OCI-LY7 (cell line): Measurements from ENCODE around the gene CADM4. TPM values are rescaled to one million over a fixed set of nuclear protein-coding genes. Genes with fewer than 3 reads are reported as not detected.
A peak's percentile ranks its signal among the peaks of the same experiment; 100 is the strongest.

ENCODE experiments used
- BruUV-seq: library from RNA; stranded (reverse); fragments of 400-500 nt; replicated peaks from 2 replicates; lab custom pipeline; 2021; lab: Mats Ljungman, UMichigan
- CTCF ChIA-PET: fragments of 300-600 bp; sonication (Branson Sonifier 250); formaldehyde crosslinking; loops from one replicate; lab custom pipeline; 2022; ENCODE audit warnings: antibody characterized with exemption; ENCODE audit not compliant: unreplicated experiment; lab: Charles Lee
- POLR2A ChIA-PET: fragments of 300-600 bp; sonication (Branson Sonifier 250); formaldehyde crosslinking; loops from one replicate; lab custom pipeline; 2022; ENCODE audit warnings: antibody characterized with exemption; lab: Charles Lee
- DNase-seq: peaks from one replicate; pipeline ENCODE4 v3.0.0-alpha.2; 2015; ENCODE audit warnings: low spot score
- H2AFZ ChIP-seq: fragments of 200-600 bp; sonication (generic), shearing (Covaris generic); 2 replicates; pipeline ENCODE4 v1.6.1; 2014; ENCODE audit warnings: mild to moderate bottlenecking, antibody characterized with exemption, low read length, moderate library complexity
- H3K27ac ChIP-seq: fragments of 200-600 bp; sonication (generic); 2 replicates; pipeline ENCODE4 v1.5.1; 2014; ENCODE audit warnings: mixed run types, low read depth, mild to moderate bottlenecking, moderate library complexity, low read length, inconsistent platforms; ENCODE audit not compliant: poor library complexity, severe bottlenecking
- H3K36me3 ChIP-seq: fragments of 200-600 bp; sonication (generic); 2 replicates; pipeline ENCODE4 v1.6.1; 2014; ENCODE audit warnings: mild to moderate bottlenecking, antibody characterized with exemption, low read length, moderate library complexity, mixed read lengths; ENCODE audit not compliant: insufficient read depth
- H3K4me1 ChIP-seq: fragments of 200-600 bp; sonication (generic); 2 replicates; pipeline ENCODE4 v1.5.1; 2014; ENCODE audit warnings: mild to moderate bottlenecking, low read length; ENCODE audit not compliant: insufficient read depth, poor library complexity, severe bottlenecking
- H3K4me2 ChIP-seq: fragments of 200-600 bp; sonication (generic); 2 replicates; pipeline ENCODE4 v1.6.1; 2014; ENCODE audit warnings: mild to moderate bottlenecking, low read length
- H3K4me3 ChIP-seq: fragments of 200-600 bp; sonication (generic); 2 replicates; pipeline ENCODE4 v1.5.1; 2014; ENCODE audit warnings: mild to moderate bottlenecking, low read depth, low read length; ENCODE audit not compliant: poor library complexity, severe bottlenecking
- H3K79me2 ChIP-seq: fragments of 200-600 bp; sonication (generic); 2 replicates; pipeline ENCODE4 v1.6.1; 2016; ENCODE audit warnings: low read depth, mild to moderate bottlenecking, low read length, moderate library complexity, mixed read lengths; ENCODE audit not compliant: insufficient read depth
- H3K9me2 ChIP-seq: fragments of 200-600 bp; sonication (generic); 2 replicates; pipeline ENCODE4 v1.6.1; 2016; ENCODE audit warnings: mild to moderate bottlenecking, low read length, mixed read lengths; ENCODE audit not compliant: insufficient read depth
- H3K9me3 ChIP-seq: fragments of 200-600 bp; sonication (generic); 2 replicates; pipeline ENCODE4 v1.6.1; 2014; ENCODE audit warnings: mild to moderate bottlenecking, mixed run types, low read length, mixed read lengths
- H4K20me1 ChIP-seq: fragments of 200-600 bp; sonication (generic); 2 replicates; pipeline ENCODE4 v1.6.1; 2014; ENCODE audit warnings: mild to moderate bottlenecking, antibody characterized with exemption, low read length, moderate library complexity, mixed read lengths; ENCODE audit not compliant: insufficient read depth
- EZH2phosphoT487 ChIP-seq: fragments of 200-600 bp; sonication (generic); IDR thresholded peaks from 2 replicates; pipeline ENCODE4 v1.6.1; 2018; ENCODE audit warnings: low read depth, borderline replicate concordance, mild to moderate bottlenecking, mixed run types, antibody characterized with exemption, low read length, moderate library complexity, mixed read lengths
- intact Hi-C: fragments of 100-400 bp; cut with micrococcal nuclease; formaldehyde crosslinking; loops from one replicate; pipeline ENCODE4 v1.10.0; 2022; ENCODE audit not compliant: unreplicated experiment
- total RNA-seq, 2 experiments: library from RNA; depleted of rRNA in 1 of 2; stranded (reverse); fragments of >200 nt in 1 of 2; shearing (Covaris generic) in 1 of 2; gene quantifications; 2 replicates each; pipeline ENCODE4 v1.2.3, GENCODE V29; 2014 to 2022
- TF ChIP-seq, protein P1 (sequence below): fragments of 200-600 bp; sonication (generic); conservative IDR thresholded peaks from 2 replicates; pipeline ENCODE4 v1.5.1; 2014; ENCODE audit warnings: mild to moderate bottlenecking, antibody characterized with exemption, low read length, moderate library complexity, mixed read lengths

The CADM4 gene
- total RNA-seq, 2 experiments from 2014 or later: not detected

- Histone ChIP-seq H3K9me2 (no peaks in the 10 kb centered on the region), H3K9me3 (no peaks in the 10 kb centered on the region), H4K20me1 (no peaks in the 10 kb centered on the region; the same call in 1 of the 2 replicates), H3K27ac (peak within 1 kb of the TSS; percentile 77), H3K36me3 (peaks cover 37% of the 10 kb centered on the region), H3K4me2 (peak within 1 kb of the TSS; percentile 94), H3K4me1 (peaks cover 13% of the 10 kb centered on the region), H2AFZ (peak within 1 kb of the TSS; percentile 56), H3K4me3 (peak within 1 kb of the TSS; percentile 86), H3K79me2 (peaks cover 33% of the 10 kb centered on the region)
- intact Hi-C loops: loop anchor here (1.0 to 10.0 kb wide), 4 partner anchors 21 to 189 kb away; partner anchors contain the start of genes PINLYP, XRCC1 and ZNF575
- ChIA-PET CTCF (no interaction called here), POLR2A (interaction anchor here (0.5 to 2.2 kb wide), 2 partner anchors 21 to 22 kb away, joined by 8 to 9 read pairs; partner anchors contain the start of gene XRCC1)
- BruUV-seq: no TSS peak
- TF ChIP-seq, protein P1, sequence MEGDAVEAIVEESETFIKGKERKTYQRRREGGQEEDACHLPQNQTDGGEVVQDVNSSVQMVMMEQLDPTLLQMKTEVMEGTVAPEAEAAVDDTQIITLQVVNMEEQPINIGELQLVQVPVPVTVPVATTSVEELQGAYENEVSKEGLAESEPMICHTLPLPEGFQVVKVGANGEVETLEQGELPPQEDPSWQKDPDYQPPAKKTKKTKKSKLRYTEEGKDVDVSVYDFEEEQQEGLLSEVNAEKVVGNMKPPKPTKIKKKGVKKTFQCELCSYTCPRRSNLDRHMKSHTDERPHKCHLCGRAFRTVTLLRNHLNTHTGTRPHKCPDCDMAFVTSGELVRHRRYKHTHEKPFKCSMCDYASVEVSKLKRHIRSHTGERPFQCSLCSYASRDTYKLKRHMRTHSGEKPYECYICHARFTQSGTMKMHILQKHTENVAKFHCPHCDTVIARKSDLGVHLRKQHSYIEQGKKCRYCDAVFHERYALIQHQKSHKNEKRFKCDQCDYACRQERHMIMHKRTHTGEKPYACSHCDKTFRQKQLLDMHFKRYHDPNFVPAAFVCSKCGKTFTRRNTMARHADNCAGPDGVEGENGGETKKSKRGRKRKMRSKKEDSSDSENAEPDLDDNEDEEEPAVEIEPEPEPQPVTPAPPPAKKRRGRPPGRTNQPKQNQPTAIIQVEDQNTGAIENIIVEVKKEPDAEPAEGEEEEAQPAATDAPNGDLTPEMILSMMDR: peak; percentile 46; the same call in 1 of the 2 replicates
- no peak for TF ChIP-seq EZH2phosphoT487
- peak; percentile 100 for DNase-seq
Observed at GRCh38 chr19:43595999-43596841, 43.4 kb downstream of the CADM4 start, which contains the start of the genes IRGQ and ZNF576. Gene IRGQ (minus strand): TSS chr19:43596134. CDS start chr19:43595338, 796 bp downstream. Gene ZNF576 (plus strand): TSS chr19:43596595. CDS start chr19:43597109, 514 bp downstream.

DNA sequence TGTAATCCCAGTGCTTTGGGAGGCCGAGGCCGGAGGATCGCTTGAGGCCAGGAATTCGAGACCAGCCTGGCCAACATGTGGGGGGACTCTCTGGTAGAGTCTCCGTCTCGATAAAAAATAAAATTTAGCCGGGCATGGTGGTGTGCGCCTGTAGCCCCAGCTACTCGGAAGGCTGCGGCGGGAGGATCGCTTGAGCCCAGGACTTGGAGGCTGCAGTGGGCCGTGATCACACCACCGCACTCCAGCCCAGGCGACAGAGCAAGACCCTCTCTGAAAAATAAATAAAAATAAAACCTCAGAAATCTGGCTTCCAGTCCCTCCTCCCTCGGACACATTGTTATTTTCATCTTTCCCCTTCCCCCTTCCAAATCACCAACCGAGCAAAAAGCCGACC, 44.0 kb downstream of the CADM4 start:
- Histone ChIP-seq H4K20me1 (no peaks in the 10 kb centered on the region; the same call in 1 of the 2 replicates), H3K4me2 (peak overlapping the region; percentile 79), H3K27ac (peak overlapping the region; percentile 21), H3K9me2 (no peaks in the 10 kb centered on the region), H2AFZ (peak overlapping the region; percentile 29; the same call in 1 of the 2 replicates), H3K4me3 (peak overlapping the region; percentile 86), H3K79me2 (peaks cover 33% of the 10 kb centered on the region), H3K4me1 (peaks cover 13% of the 10 kb centered on the region), H3K36me3 (peaks cover 31% of the 10 kb centered on the region), H3K9me3 (no peaks in the 10 kb centered on the region)
- TF ChIP-seq, protein P1: no peak
- no peak for TF ChIP-seq EZH2phosphoT487
- BruUV-seq: no TSS peak
- no peak for DNase-seq
- ChIA-PET CTCF (interaction anchor here (1.1 kb wide), 1 partner anchor 72 kb away, joined by 3 read pairs; no protein-coding TSS in a partner anchor), POLR2A (interaction anchor here (2.2 kb wide), 1 partner anchor 21 kb away, joined by 8 read pairs; the partner anchor contains the start of gene XRCC1)
- intact Hi-C loops: loop anchor here (10.0 kb wide), 2 partner anchors 61 to 151 kb away; partner anchors contain the start of gene ZNF575
